HG03108 (cell line): ENCODE data around the gene RUVBL1.
"Not testable (repeated sequence)": the region's sequence is repeated elsewhere in the genome, so short reads cannot be mapped to it uniquely, and the experiment has no call there.

Experiments
- ATAC-seq: cut with Tn5 transposase; IDR thresholded peaks from one replicate; pipeline ENCODE4 v1.9.1; 2021; ENCODE audit warnings: moderate library complexity; ENCODE audit not compliant: unreplicated experiment

The RUVBL1 gene

DNA sequence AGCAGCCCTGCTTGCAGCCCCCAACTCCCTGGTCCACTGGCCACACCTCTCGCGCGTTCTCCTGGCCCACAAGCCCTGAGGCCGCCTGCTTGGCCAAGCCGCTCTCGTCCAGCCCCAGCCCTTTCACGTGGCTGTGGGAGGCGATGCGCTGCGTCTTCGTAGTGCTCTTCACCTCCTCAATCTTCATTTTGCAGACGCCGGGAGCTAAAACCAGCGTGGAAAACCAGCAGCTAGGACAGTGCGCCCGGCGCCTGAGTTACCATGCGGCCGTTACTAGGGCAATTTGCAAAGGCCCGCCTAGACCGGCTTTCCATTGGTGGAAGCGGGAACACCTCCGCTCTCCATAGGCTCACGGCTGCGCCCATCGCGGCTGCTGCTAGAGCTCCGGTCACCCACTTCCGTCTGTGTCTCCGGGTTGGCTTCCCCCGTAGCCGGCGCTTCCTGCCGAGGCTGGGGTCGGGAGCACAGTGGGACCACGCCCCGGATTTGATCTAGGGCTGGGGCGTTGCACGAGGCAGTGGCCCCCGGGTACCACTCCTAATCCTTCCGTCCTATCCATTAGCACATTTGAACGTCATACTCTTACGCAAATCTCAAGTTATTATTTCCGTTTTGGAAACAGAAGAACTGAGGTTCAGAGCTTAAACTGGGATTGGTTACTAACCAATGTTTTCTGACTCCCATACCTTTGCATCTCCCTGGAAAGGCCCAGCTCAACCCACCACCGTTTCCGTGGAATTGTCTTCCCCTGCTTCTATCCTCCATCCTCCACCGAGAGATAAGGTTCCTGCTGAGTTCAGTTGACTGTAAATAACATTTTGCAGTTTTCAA is at the start of gene RUVBL1:
Gene RUVBL1 (minus strand): TSS at position 275 of the 831 bp plus-strand sequence. CDS start 88 bp downstream, at position 187.
- ATAC-seq = peak; percentile 98

DNA sequence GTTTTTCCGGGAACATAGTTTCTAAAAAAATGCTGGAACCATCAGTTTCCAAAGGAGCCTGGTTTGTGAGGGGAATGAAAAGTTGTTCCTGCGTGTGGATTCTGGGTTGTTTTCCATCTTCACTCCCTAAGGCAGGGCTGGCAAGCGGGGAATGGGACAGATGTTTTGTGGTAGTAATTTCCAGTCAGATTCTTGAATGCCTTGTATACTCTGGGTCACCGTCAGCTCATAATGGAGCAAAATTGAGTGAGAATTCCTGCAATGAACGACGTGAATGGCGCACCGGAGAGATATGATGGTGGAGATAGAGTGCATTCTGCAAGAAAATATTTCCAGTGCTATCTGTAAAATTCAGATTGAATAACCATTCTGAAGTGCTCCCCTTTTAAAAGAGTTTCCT is 49.6 kb upstream of the RUVBL1 start:
- no peak for ATAC-seq

DNA sequence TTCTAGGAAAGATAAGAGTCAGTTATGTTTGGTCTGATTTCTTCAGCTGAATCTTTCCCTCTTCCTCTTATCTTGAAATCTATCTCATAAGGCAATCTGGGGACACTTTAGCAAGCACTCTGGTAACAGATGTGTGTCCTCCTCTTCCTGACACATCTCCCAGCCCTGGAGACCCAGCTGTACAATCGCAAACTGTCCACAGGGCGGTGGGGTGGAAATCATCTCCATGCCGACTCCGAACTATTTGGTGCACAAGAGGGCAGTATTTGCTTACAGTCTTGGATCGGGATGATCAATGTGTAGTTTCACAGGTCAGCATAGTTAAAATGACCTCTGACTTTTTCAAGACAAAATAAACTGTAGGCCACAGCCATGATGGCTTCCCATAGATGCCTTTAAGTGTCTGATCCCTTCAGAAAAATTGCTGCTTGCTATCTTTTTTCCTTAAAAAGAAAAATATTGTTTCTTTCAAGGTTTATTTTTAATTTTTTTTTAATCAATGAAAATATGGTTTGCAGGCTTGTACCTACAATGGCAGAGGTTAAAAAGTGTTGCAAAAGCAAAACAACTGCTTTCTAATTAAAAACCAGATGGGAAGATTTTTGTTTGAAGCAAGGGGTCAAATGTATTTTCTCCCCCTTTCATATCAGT is 47.4 kb upstream of the RUVBL1 start:
- no peak for ATAC-seq

DNA sequence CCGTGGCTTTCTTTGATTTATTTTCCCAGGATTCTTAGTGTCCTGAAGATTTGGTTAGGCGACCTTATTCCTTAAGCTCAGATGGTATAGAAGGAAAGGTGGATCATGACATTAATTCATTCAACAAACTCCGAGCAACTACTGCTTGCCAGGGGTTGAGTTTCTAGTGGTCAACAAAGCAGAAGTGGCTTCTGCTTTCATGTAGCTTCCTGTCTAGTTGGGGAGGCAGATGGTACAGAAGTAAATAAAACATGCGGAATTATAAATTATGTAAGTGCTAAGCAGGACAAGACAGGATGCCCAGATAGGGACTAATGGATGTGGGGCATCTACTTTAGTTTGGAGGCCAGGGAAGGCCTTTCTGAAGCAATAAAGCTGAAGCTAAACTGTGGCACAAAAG is 45.2 kb upstream of the RUVBL1 start:
- no peak for ATAC-seq

DNA sequence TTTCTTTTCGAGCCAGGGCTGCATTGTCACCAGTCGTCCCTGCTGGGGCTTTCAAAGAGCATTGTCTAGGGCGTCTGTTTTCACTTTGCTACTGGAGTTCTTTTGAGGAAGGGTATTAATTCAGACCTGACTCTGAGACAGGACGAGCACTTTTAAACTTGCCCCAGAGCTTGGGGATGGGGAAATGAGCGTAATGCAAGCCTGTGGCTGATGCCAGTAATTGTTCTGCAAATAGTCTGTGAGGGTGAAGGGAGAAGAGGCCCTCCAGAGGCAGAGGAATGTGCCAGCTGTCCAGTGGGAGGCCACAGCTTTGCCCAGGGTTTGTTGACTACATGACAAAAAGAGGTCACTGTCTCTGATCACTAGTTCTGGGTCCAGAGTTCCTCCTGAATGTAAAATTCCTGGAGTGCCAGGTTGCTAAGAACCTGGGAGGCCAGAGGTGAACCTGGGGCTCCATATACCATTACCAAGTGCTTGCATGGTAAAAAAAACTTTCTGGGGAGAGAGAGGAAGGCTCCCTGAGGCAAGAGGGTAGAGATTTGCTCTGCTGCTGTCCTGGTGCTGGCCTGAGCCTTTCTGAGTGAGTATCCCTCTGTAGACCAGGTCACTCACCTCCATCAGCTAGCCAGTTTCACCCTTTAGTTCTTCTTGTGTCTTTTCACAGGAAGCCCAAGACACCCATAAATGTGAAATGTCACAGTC is 44.5 kb upstream of the RUVBL1 start:
- ATAC-seq = no peak

DNA sequence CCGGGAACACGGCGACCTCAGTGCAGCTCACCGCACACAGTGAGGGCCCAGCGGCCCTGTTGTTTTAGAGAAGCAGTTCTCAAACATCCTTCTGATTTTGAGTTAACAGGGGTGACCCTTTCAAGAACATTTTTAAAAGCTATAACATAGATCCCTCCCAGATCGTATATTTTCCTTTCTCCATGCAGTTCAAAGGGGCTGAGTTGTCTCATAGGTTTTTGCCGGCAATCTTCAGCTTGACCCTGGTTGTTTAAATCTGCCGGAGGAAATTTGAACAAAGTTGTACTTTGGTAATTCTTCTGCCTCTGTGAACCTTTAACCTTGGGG is 44.0 kb upstream of the RUVBL1 start:
- ATAC-seq = no peak

DNA sequence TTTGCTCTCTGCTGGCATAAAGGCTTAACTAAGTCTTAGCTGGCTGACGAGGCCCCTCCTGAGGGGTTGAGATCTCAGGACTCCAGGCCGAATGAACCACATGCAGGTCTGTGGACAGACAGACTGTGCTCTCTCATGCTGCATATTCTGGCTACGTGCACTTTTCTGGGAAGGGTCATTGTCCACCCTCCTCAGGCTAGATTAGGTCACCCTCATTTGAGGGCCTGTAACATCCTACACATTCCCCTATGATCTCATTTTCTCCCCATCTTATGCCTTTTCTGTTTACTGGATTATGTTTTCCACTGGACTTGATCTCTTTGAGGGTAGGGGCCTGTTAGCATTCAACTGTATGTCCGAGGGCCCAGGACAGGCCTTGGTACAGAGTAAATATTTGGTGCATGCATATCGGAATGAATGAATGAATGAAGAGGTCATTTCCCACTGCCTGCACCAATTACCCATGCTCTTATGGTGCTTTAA is 43.4 kb upstream of the RUVBL1 start:
- ATAC-seq = no peak

DNA sequence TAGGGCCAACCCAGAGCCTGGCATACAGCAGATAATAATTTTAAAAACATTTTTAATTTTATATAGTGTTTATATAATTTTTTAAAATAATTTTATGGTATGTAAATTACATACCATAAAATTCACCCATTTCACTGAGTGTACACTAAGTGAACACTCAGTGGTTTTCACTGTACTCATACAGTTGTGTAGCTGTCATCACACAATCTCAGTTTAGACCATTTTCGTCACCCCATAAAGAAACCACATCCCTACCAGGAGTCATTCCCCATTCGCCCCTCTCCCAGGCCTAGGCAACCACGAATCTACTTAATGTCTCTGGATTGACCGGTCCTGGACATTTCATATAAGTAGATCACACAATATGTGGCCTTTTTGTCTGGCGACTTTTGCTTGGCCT is 39.8 kb upstream of the RUVBL1 start:
- ATAC-seq = no peak

DNA sequence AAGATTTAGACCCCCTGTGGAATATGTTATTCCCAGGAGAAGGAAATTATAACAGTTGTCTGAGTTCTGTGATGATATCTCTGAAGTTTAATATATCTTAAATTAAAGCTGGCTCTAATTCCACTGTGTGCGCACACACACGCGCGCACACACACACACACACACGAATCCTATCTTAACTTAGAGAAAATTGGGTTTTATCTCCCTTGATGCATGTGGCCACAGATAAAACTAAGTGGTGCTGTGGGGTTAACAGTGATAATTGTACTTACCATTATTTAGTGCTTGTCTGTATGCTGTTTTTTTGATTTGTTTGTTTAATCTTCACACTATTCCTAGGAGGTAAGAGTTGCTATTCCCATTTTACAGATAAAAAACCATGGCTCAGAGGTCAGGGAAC is 37.0 kb upstream of the RUVBL1 start:
- ATAC-seq = no peak

DNA sequence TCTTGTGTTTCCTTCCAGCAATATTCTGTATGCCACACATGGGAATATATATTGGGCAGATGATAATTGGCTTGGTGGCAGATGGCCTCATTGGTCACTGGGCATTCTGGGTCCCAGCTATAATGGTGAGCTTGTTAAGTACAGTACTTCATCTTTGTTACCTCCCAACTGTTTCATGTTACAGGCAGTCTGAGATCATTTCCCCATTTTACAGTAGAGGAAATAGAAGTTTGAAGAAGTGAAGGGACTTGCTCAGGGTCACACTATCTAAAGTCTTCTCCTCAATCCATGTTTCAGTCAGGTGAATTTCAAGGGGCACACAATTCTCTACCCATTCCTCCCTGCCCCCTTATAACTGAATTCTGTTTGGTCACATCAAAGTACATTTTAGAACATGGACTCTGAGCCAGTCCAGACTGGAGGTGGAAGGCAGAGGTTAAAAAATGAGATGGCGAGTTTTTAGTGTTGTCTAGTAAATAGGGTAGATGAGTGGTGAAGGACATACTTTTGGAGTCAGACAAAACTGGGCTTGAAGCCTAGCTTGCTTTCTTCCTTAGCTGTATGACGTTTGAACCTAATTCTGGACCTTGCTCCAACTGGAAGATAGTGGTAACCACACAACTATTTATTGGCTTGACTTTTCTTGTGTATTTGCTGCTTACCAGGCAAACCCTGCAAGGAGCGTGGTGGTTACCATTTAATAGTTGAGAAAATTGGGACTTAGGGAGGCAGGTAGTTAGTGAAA is 32.2 kb upstream of the RUVBL1 start:
- no peak for ATAC-seq

DNA sequence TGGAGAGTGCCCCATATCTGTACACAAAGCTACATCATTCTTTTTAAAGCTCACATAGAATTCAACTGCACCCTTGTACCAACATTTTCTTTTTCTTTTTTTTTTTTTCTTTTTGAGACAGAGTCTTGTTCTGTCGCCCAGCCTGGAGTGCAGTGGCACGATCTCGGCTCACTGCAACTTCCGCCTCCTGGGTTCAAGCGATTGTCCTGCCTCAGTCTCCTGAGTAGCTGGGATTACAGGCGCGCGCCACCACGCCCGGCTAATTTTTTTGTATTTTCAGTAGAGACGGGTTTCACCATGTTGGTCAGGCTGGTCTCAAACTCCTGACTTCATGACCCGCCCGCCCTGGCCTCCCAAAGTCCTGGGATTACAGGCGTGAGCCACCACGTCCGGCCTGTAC is 30.7 kb upstream of the RUVBL1 start:
- ATAC-seq = not testable (repeated sequence)

DNA sequence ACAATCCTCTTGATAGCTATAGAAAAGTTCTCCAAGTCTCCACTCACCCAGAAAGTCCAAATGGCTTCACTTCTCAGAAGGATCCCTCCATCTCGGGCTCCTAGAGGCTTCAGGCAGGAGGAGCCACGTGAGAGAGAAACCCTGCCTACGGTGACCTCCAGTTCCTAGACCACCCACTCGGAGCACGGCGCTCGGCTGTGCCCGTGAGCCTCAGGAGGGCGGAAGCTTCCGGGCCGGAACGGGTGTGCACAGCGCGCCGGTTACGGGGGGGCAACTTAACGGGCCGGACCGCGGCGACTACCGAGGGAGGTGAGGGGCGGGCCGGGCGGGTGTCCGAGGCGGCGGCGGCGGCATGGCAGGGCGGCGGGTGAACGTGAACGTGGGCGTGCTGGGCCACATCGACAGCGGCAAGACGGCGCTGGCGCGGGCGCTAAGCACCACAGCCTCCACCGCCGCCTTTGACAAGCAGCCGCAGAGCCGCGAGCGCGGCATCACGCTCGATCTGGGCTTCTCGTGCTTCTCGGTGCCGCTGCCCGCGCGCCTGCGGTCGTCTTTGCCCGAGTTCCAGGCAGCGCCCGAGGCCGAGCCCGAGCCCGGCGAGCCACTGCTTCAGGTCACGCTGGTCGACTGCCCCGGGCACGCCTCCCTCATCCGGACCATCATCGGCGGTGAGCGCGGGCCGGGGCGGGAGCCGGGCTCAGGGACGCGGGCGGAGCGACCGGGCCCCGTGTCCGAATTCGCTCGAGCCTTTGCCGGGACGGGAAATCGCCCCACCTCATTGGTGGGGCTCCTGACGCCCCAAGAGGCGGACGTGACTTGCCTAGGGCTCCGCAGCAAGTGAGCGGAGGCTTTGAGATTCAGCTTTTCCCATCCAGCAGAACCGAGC is 29.8 kb upstream of the RUVBL1 start, which contains the start of gene EEFSEC:
Gene EEFSEC (plus strand): TSS at position 326 of the 886 bp plus-strand sequence. CDS start 27 bp downstream, at position 353.
- ATAC-seq = peak; percentile 83

DNA sequence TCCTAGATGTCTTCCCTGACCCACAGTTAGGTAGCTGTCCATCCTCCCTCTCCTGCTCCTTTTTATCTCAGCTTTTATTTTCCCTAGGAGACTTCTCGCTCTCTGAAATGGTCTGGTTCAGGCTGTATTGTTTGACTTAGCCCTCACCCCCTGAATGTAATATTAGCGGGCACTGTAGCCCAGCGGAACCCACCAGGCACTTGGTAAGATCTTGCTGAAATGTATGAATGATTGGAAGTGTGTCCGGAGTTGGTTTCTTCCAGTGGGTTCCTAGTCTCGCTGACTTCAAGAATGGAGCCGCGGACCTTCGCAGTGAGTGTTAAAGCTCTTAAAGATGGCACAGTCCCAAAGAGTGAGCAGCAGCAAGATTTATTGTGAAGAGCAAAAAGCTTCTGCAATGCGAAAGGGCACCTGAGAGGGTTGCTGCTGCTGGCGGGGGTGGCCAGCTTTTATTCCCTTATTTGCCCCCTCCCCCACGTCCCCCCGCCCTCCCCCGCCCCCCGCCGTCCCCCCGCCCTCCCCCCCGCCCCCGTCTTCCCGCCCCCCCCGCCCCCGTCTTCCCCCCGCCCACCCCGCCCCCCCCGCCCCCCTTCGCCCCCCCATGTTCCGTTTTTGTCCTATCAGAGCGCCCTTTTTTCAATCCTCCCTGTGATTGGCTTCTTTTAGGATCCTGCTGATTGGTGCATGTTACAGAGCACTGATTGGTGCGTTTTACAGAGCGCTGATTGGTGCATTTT is 29.0 kb upstream of the RUVBL1 start:
- peak; percentile 24 for ATAC-seq

DNA sequence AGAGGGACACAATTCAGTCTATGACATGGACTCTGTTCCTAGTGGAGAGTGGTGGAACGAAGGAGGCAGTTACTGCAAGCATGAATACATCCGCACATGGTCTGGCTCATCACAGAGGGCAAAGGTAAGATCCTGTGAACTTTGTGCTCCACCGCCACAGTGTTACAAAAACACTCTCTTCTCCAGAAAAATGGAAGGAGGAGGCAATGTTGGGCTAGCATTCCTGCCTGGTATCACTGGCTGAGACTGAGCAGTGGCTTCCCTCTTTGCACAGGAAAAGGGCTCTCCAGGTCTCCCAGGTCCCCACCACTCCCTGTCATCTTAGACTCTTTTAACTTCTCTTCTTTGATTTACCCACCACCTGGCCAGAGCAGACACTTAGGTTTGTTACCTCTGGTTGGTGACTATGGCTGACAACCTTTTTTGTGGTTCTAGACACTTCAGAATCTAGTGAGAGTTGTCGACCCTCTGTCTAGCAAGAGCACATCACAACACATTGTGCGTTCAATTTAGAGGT is 28.2 kb upstream of the RUVBL1 start:
- ATAC-seq = no peak

DNA sequence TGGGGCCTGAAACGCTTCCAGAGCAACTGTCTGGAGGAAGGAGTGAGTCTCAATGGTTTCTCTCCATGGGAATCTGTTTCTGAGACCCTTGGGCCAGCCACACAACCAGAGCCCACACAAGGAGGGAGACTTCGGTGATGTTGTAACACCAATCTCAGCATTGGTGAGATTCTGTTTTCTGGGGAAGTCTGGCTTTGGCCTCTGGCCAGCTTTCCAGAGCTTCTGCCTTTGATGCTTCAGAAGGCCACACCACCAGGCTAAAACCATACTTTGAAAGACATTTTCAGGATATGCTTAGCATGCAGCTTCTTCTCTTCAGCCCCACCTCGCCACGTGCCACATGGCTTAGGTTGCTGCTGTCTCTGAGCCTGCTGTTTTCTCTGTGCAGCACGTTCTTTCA is 26.0 kb upstream of the RUVBL1 start:
- no peak for ATAC-seq

DNA sequence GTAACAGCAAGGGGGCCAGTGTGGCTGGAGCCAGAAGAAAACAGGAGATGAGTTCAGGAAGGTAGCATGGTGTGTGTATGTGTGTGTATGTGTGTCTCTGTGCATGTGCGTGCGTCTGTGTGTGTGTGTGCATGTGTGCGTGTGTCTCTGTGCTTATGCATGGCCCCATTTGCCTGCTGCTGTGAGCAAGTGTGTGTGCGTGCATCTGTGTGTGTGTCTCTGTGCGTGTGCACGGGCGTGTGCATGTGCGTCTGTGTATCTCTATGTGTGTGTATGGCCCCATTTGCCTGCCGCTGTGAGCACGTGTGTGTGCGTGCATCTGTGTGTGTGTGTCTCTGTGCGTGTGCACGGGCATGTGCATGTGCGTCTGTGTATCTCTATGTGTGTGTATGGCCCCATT is 22.6 kb upstream of the RUVBL1 start:
- no peak for ATAC-seq

DNA sequence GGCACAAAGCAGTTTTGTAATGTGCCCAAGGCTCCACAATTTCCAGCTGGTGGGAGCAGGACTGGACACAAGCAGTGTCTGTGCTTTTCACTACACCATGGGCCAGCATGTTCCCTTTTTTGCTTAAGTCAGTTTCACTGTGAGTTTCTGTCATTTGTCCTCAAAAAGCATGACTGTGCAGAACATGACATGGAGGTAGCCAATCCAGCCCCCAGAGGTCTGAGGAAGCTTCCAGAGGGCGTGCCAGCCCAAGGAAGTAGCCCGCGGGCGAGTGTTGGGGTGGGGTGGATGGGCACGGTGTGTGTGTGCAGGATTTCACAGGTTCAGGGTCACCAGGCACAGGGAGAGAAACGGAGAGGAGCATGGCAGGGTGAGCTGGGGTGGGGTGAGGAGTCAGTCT is 21.7 kb upstream of the RUVBL1 start:
- ATAC-seq = no peak

DNA sequence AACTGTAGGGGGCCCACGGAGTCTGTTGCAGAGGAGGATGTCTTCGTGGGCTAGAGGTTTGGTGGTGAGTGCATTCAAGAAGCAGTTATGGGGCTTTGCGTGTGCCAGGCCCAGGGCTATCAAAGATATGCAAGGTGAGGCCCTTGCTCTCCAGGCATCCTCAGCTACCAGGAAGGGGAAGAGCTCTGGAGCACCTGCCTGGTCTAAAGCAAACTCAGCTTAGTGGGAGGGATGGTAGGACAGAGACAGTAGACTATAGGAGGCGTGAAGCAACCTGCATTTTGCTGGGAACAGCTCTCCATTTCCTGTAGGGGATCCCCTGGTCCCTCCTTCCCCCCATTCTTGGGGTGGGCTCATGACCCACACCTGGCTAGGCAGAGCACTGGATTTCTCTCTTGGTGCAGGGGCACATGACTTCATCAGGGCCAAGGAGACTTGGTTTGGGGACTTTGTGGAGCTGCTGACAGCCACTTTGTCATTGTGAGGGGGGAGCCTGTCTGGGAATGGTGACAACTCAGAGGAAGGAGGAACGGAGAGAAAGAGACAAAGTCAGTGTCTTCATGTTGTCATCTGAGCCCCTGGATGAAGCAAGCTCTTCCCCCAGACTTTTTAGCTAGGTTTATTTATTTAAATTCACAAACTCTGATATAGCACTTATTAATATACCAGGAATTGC is 21.0 kb upstream of the RUVBL1 start:
- ATAC-seq = no peak

DNA sequence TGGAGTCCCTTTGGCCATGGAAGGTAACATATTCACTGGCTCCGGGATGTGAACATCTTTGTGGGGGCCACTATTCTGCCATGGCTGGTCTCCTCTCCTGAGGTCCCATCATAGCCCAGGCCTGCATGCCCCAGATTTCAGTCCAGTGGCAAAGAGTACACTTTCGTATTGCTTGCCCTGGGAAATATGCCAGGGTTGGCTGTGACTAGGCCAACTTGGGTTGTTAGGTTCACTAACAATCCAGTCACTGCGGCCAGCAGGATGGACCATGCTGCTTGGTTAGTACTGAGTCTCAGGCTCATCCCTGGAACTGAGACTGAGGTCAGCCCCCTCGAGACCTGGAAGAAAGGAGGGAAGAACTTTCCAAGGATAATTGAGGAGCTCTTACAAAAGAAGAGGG is 19.9 kb upstream of the RUVBL1 start:
- ATAC-seq = no peak
